DND-41 (cell line): ENCODE data around the gene PITPNC1.
"Not testable (repeated sequence)": the region's sequence is repeated elsewhere in the genome, so short reads cannot be mapped to it uniquely, and the experiment has no call there.

Experiments
- ATAC-seq: fragments of 200-7000 bp; cut with Tn5 transposase; 3 replicates; pipeline ENCODE4 v1.9.1; 2021; ENCODE audit warnings: low read depth; ENCODE audit not compliant: insufficient read depth
- DNase-seq: peaks from one replicate; pipeline ENCODE4 v3.0.0-alpha.2; 2020
- H2AFZ ChIP-seq: 2 replicates; pipeline ENCODE4 v1.6.0; 2012; ENCODE audit warnings: low read depth, low read length
- H3K27ac ChIP-seq: 2 replicates; pipeline ENCODE4 v1.5.1; 2012; ENCODE audit warnings: low read length, inconsistent platforms
- H3K27me3 ChIP-seq: fragments of 200-600 bp; sonication (generic); 2 replicates; pipeline ENCODE4 v1.6.0; 2012; ENCODE audit warnings: low read length, mild to moderate bottlenecking, inconsistent platforms; ENCODE audit not compliant: insufficient read depth, poor library complexity
- H3K36me3 ChIP-seq: 2 replicates; pipeline ENCODE4 v1.5.1; 2012; ENCODE audit warnings: low read length, inconsistent platforms; ENCODE audit not compliant: insufficient read depth
- H3K4me1 ChIP-seq: 2 replicates; pipeline ENCODE4 v1.5.1; 2012; ENCODE audit warnings: mild to moderate bottlenecking, low read length; ENCODE audit not compliant: insufficient read depth
- H3K4me2 ChIP-seq: 2 replicates; pipeline ENCODE4 v1.6.0; 2012; ENCODE audit warnings: mild to moderate bottlenecking, moderate library complexity, low read length, inconsistent platforms; ENCODE audit not compliant: insufficient read depth
- H3K4me3 ChIP-seq, 2 experiments: fragments of 200-600 bp in 1 of 2; shearing (Covaris generic) in 1 of 2; 2 replicates each; pipeline ENCODE4 v1.5.1; 2012 to 2016; ENCODE audit warnings: inconsistent platforms in 2 of 2, low read length in 2 of 2, mild to moderate bottlenecking in 2 of 2, low read depth in 1 of 2, moderate library complexity in 1 of 2
- H3K79me2 ChIP-seq: 2 replicates; pipeline ENCODE4 v1.6.0; 2012; ENCODE audit warnings: low read length, inconsistent platforms; ENCODE audit not compliant: insufficient read depth
- H3K9ac ChIP-seq: 2 replicates; pipeline ENCODE4 v1.6.0; 2012; ENCODE audit warnings: low read depth, mild to moderate bottlenecking, inconsistent platforms, low read length, moderate library complexity
- H3K9me3 ChIP-seq: 2 replicates; pipeline ENCODE4 v1.5.1; 2012; ENCODE audit warnings: low read length, moderate library complexity, mild to moderate bottlenecking, inconsistent platforms; ENCODE audit not compliant: insufficient read depth, severe bottlenecking
- H4K20me1 ChIP-seq: 2 replicates; pipeline ENCODE4 v1.6.0; 2012; ENCODE audit warnings: low read length; ENCODE audit not compliant: insufficient read depth
- EZH2 ChIP-seq: IDR thresholded peaks from 3 replicates; pipeline ENCODE4 v1.6.1; 2012; ENCODE audit warnings: borderline replicate concordance, low read depth, mild to moderate bottlenecking, moderate library complexity, low read length, inconsistent platforms; ENCODE audit not compliant: severe bottlenecking
- TF ChIP-seq, protein P1 (sequence below): IDR thresholded peaks from 2 replicates; pipeline ENCODE4 v1.5.1; 2012; ENCODE audit warnings: borderline replicate concordance, low read length, moderate library complexity, mild to moderate bottlenecking; ENCODE audit not compliant: poor library complexity, severe bottlenecking; ENCODE audit errors: extremely low read depth

PITPNC1 gene

DNA sequence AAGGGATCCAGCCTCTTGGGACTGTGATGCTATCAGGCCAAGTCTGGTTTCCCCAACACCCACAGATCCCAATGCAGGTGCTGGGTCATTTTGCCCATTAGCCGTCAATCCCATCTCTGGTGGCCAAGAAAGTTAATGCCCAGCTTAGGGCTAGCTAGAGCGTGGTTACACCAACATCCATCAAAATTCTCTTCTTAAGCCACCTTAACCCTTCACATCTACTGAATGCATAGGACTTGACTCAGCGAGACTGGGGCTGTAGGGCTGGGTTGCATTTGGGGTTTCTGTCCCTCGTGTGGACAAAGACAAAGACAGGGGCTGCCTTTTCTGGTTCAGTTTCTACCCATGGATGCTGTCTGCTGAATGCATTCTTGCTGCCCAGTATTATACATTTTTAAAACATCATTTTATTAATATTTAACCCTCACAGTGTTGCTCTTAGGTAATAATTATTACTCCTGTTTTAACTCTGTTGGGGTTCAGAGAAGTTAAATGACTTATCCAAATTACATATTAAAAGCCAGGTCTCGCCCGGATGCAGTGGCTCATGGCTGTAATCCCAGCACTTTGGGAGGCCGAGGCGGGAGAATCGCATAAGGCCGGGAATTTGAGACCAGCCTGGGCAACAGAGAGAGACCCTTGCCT, 199.5 kb downstream of the PITPNC1 start:
- no peaks in the 10 kb centered on the region for H3K9me3 ChIP-seq
- H2AFZ ChIP-seq, result no peak overlapping the region
- H3K4me1 ChIP-seq, result no peaks in the 10 kb centered on the region
- TF ChIP-seq, protein P1, sequence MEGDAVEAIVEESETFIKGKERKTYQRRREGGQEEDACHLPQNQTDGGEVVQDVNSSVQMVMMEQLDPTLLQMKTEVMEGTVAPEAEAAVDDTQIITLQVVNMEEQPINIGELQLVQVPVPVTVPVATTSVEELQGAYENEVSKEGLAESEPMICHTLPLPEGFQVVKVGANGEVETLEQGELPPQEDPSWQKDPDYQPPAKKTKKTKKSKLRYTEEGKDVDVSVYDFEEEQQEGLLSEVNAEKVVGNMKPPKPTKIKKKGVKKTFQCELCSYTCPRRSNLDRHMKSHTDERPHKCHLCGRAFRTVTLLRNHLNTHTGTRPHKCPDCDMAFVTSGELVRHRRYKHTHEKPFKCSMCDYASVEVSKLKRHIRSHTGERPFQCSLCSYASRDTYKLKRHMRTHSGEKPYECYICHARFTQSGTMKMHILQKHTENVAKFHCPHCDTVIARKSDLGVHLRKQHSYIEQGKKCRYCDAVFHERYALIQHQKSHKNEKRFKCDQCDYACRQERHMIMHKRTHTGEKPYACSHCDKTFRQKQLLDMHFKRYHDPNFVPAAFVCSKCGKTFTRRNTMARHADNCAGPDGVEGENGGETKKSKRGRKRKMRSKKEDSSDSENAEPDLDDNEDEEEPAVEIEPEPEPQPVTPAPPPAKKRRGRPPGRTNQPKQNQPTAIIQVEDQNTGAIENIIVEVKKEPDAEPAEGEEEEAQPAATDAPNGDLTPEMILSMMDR, result no peak
- TF ChIP-seq EZH2, result no peak
- H3K27me3 ChIP-seq, result no peaks in the 10 kb centered on the region
- no peak overlapping the region for H3K9ac ChIP-seq
- H4K20me1 ChIP-seq, result no peaks in the 10 kb centered on the region
- H3K27ac ChIP-seq, result no peak overlapping the region
- H3K4me2 ChIP-seq, result no peak overlapping the region
- H3K79me2 ChIP-seq, result no peaks in the 10 kb centered on the region
- H3K36me3 ChIP-seq, result no peaks in the 10 kb centered on the region
- DNase-seq (no peak), ATAC-seq (no peak)
- H3K4me3 ChIP-seq, result no peak overlapping the region

DNA sequence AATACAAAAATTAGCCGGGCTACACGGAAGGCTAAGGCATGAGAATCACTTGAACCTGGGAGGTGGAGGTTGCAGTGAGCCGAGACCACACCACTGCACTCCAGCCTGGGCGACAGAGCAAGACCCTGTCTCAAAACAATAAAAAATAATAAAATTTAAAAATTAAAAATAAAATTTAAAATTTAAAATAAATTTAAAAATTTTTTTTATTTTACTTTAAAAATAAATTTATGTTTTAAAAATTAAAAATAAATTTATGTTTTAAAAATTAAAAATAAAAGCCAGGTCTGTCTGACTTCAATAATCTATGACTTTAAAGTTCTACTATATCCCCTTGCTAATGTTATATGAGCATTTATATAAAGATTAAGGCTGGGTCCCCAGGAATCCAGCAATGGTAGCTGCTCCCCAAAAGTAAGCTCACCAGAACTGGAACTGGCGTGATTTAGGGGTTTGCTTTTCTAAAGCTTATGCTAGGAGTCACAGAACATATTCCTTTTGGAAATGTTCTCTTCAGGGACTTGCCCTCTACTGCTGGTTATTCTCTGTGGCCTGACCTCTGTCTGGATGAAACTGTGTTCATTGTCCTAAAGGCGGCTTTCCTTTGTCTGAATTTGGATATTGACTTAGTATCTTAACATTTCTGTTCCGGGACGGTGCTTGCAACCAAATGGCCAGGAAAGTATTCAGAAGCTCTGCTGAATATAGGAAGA, 200.5 kb downstream of the PITPNC1 start:
- no peaks in the 10 kb centered on the region for H3K4me1 ChIP-seq

DNA sequence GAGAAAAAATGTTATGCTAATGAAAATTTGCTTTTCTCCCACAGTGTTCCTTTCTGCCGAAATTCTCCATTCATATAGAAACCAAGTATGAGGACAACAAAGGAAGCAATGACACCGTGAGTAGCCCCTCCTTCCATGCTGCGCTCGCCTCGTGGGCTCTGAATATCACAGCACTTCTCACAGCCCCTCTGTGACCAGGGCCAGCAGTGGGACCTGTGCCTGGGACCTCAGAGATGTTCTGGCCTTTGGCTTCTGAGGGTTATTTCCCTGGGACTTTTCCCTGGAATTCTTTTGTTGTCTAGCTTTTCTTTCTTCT, 201.0 kb downstream of the PITPNC1 start:
- no peak for TF ChIP-seq EZH2
- TF ChIP-seq, protein P1, result no peak
- DNase-seq (no peak), ATAC-seq (no peak)
- H2AFZ ChIP-seq, result no peak overlapping the region
- H3K9ac ChIP-seq, result no peak overlapping the region
- no peak overlapping the region for H3K4me3 ChIP-seq
- H3K27me3 ChIP-seq, result no peaks in the 10 kb centered on the region
- no peak overlapping the region for H3K4me2 ChIP-seq
- H3K9me3 ChIP-seq, result no peaks in the 10 kb centered on the region
- no peaks in the 10 kb centered on the region for H3K4me1 ChIP-seq
- no peak overlapping the region for H3K27ac ChIP-seq
- no peaks in the 10 kb centered on the region for H4K20me1 ChIP-seq
- H3K79me2 ChIP-seq, result no peaks in the 10 kb centered on the region
- H3K36me3 ChIP-seq, result no peaks in the 10 kb centered on the region

More for the DNA sequence above, 200.5 kb downstream of the PITPNC1 start:
- ATAC-seq (no peak), DNase-seq (no peak)
- no peak overlapping the region for H2AFZ ChIP-seq
- H3K36me3 ChIP-seq, result no peaks in the 10 kb centered on the region
- H3K9me3 ChIP-seq, result no peaks in the 10 kb centered on the region
- H3K4me3 ChIP-seq, result no peak overlapping the region
- no peaks in the 10 kb centered on the region for H3K79me2 ChIP-seq
- no peak overlapping the region for H3K27ac ChIP-seq
- no peak overlapping the region for H3K9ac ChIP-seq
- no peaks in the 10 kb centered on the region for H4K20me1 ChIP-seq
- TF ChIP-seq, protein P1, result no peak
- TF ChIP-seq EZH2, result no peak
- no peaks in the 10 kb centered on the region for H3K27me3 ChIP-seq
- H3K4me2 ChIP-seq, result no peak overlapping the region

DNA sequence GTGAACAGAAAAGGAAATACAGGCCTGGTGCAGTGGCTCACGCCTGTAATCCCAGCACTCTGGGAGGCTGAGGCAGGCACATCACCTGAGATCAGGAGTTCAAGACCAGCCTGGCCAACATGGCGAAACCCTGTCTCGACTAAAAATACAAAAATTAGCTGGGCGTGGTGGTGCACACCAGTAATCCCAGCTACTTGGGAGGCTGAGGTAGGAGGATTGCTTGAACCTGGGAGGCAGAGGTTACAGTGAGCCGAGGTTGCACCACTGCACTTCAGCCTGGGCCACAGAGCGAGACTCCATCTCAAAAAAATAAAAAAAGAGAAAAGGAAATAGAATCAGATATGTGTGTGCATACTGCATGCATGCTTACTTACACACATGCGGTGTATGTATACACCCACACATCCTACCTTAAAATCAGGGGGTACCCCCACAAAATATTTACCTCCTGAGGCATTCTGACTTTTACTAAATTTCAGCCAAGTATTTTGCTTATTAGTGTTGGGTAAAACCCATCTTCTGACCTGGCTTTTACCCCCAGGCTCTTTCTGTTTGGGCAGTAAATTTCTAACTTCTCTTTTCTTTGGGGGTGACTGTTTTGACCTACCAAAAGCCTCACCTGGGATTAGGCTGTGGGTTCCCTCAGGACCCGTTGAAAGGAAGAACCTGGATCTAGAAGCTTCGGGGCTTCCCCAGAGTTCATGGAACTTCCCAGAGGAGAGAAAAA, 201.8 kb downstream of the PITPNC1 start:
- not testable (repeated sequence) for H3K9me3 ChIP-seq, ATAC-seq, H3K4me1 ChIP-seq, H3K79me2 ChIP-seq, H3K4me3 ChIP-seq, H3K9ac ChIP-seq, H3K36me3 ChIP-seq, H4K20me1 ChIP-seq, H2AFZ ChIP-seq, DNase-seq, H3K27me3 ChIP-seq, H3K27ac ChIP-seq, H3K4me2 ChIP-seq
